ENCODE measurements around the gene ASCC3. TPM values are rescaled to one million over a fixed set of nuclear protein-coding genes. Genes with fewer than 3 reads are reported as not detected.

Gene ASCC3
- total RNA-seq, 4 donors from 2014 or later = 20.3 to 26.8 (median 24.5) TPM

- 82 to 96% methylated on average over 1 of the region's 1 CpG for WGBS, 2 donors
- no peak for DNase-seq (ENCODE audit: low spot score in 2 of 2)
- TF ChIP-seq CTCF (IDR thresholded peaks at IDR 0.05) = no peak
- TF ChIP-seq POLR2A (IDR thresholded peaks at IDR 0.05) = no peak
- H3K4me3 ChIP-seq (ENCODE audit: low read depth, poor library complexity, severe bottlenecking) = no peak overlapping the region
- intact Hi-C loops (cut with DNase I; ENCODE audit: low total_unique reads) = no loop called here
These were observed 321.3 kb downstream of the ASCC3 start for GRCh38 chr6:100559859-100560258.

- 79 to 83% methylated on average over 5 of the region's 5 CpGs for WGBS, 2 donors
- intact Hi-C loops (cut with DNase I; ENCODE audit: low total_unique reads) = no loop called here
- H3K4me3 ChIP-seq (ENCODE audit: low read depth, poor library complexity, severe bottlenecking) = no peak overlapping the region
- no peak for TF ChIP-seq CTCF (IDR thresholded peaks at IDR 0.05)
- no peak for TF ChIP-seq POLR2A (IDR thresholded peaks at IDR 0.05)
- no peak for DNase-seq (ENCODE audit: low spot score in 2 of 2)
These were observed 326.9 kb downstream of the ASCC3 start for GRCh38 chr6:100554228-100554627.

- H3K4me3 ChIP-seq (ENCODE audit: low read depth, poor library complexity, severe bottlenecking) = no peak overlapping the region
- intact Hi-C loops (cut with DNase I; ENCODE audit: low total_unique reads) = no loop called here
- TF ChIP-seq CTCF (IDR thresholded peaks at IDR 0.05) (no peak), POLR2A (IDR thresholded peaks at IDR 0.05) (no peak)
- no peak for DNase-seq (ENCODE audit: low spot score in 2 of 2)
- WGBS, 2 donors = 63 to 65% methylated on average over 1 of the region's 1 CpG
These were observed 327.9 kb downstream of the ASCC3 start for GRCh38 chr6:100553243-100553642.

- H3K4me3 ChIP-seq (ENCODE audit: low read depth, poor library complexity, severe bottlenecking) = no peak overlapping the region
- WGBS, 2 donors = 85 to 88% methylated on average over 2 of the region's 2 CpGs
- no peak for DNase-seq (ENCODE audit: low spot score in 2 of 2)
- intact Hi-C loops (cut with DNase I; ENCODE audit: low total_unique reads) = no loop called here
- TF ChIP-seq CTCF (IDR thresholded peaks at IDR 0.05) (no peak), POLR2A (IDR thresholded peaks at IDR 0.05) (no peak)
These were observed 331.5 kb downstream of the ASCC3 start for GRCh38 chr6:100549406-100550167.

GRCh38 chr6:100538086-100538485 lies 343.0 kb downstream of the ASCC3 start:
- intact Hi-C loops (cut with DNase I; ENCODE audit: low total_unique reads) = no loop called here
- DNase-seq (ENCODE audit: low spot score in 2 of 2) = no peak
- WGBS, 2 donors = 51% methylated on average over 1 of the region's 1 CpG
- no peak overlapping the region for H3K4me3 ChIP-seq (ENCODE audit: low read depth, poor library complexity, severe bottlenecking)
- TF ChIP-seq CTCF (IDR thresholded peaks at IDR 0.05) (no peak), POLR2A (IDR thresholded peaks at IDR 0.05) (no peak)

GRCh38 chr6:100518588-100518987 lies 362.5 kb downstream of the ASCC3 start:
- no peak for DNase-seq (ENCODE audit: low spot score in 2 of 2)

More at GRCh38 chr6:100518588-100518987, 362.5 kb downstream of the ASCC3 start:
- TF ChIP-seq POLR2A (IDR thresholded peaks at IDR 0.05) (no peak), CTCF (IDR thresholded peaks at IDR 0.05) (no peak)
- 98 to 100% methylated on average over 1 of the region's 1 CpG for WGBS, 2 donors
- no peak overlapping the region for H3K4me3 ChIP-seq (ENCODE audit: low read depth, poor library complexity, severe bottlenecking)
- intact Hi-C loops (cut with DNase I; ENCODE audit: low total_unique reads) = no loop called here

Data from lower leg skin (tissue), 4 donors.